Body of pancreas (tissue), 4 donors: Measurements from ENCODE around the gene POP4.

Experiments used
- CTCF ChIP-seq, 7 experiments: fragments of 450-650 bp in 4 of 7; fragments of 200-600 bp in 3 of 7; sonication (generic) in 3 of 7; IDR thresholded peaks; one replicate each; pipeline ENCODE4 v1.5.1; 2016 to 2019; ENCODE audit warnings: antibody characterized with exemption in 7 of 7
- POLR2A ChIP-seq, 3 donors: fragments of 450-650 bp; IDR thresholded peaks; one replicate each; pipeline ENCODE4 v1.6.1; 2016; ENCODE audit warnings: antibody characterized with exemption in 3 of 3, mild to moderate bottlenecking in 2 of 3

- no peak for TF ChIP-seq CTCF (IDR thresholded peaks at IDR 0.05)
- no peak for TF ChIP-seq POLR2A (IDR thresholded peaks at IDR 0.05)
Observed at GRCh38 chr19:29598496-29598895, 7.6 kb upstream of the POP4 start.
